T-helper 1 cell treated with Interleukin-12 subunit alpha and Interleukin-12 subunit beta and Interleukin-4 antibody, amounts not matched to agents 30 μg/mL and 1 μg/mL, for 36 hours (primary cell): ENCODE data around the gene NID1.

Source experiments
- H3K27ac Mint-ChIP-seq: one replicate; pipeline ENCODE4 v1.8.0; 2021; ENCODE audit warnings: mild to moderate bottlenecking, mixed read lengths
- H3K27me3 Mint-ChIP-seq: one replicate; pipeline ENCODE4 v1.8.0; 2021; ENCODE audit warnings: low read depth, mixed read lengths
- H3K36me3 Mint-ChIP-seq: one replicate; pipeline ENCODE4 v1.8.0; 2021; ENCODE audit warnings: low read depth, mixed read lengths
- H3K4me1 Mint-ChIP-seq: one replicate; pipeline ENCODE4 v1.8.0; 2021; ENCODE audit warnings: low read depth, mixed read lengths
- H3K4me3 Mint-ChIP-seq: one replicate; pipeline ENCODE4 v1.8.0; 2021; ENCODE audit warnings: mild to moderate bottlenecking, moderate library complexity, mixed read lengths
- H3K9me3 Mint-ChIP-seq: one replicate; pipeline ENCODE4 v1.8.0; 2021; ENCODE audit warnings: mixed read lengths

The NID1 gene

GRCh38 chr1:236065509-236066005 is 667 bp upstream of the NID1 start:
- no peak overlapping the region for H3K27ac Mint-ChIP-seq

GRCh38 chr1:236063919-236064673 is 794 bp downstream of the NID1 start:
- peak overlapping the region; percentile 5 for H3K4me3 Mint-ChIP-seq
- peaks cover 73% of the 10 kb centered on the region for H3K27me3 Mint-ChIP-seq
- H3K9me3 Mint-ChIP-seq, result no peaks in the 10 kb centered on the region
- peaks cover 24% of the 10 kb centered on the region for H3K4me1 Mint-ChIP-seq
- H3K27ac Mint-ChIP-seq, result no peak overlapping the region
- peaks cover 1% of the 10 kb centered on the region for H3K36me3 Mint-ChIP-seq

More at GRCh38 chr1:236065509-236066005, 667 bp upstream of the NID1 start:
- H3K4me3 Mint-ChIP-seq, result peak overlapping the region; percentile 40
- no peaks in the 10 kb centered on the region for H3K9me3 Mint-ChIP-seq
- peaks cover 22% of the 10 kb centered on the region for H3K4me1 Mint-ChIP-seq
- H3K27me3 Mint-ChIP-seq, result peaks cover 69% of the 10 kb centered on the region
- peaks cover 1% of the 10 kb centered on the region for H3K36me3 Mint-ChIP-seq

GRCh38 chr1:236063551-236063918 is 1.4 kb downstream of the NID1 start:
- Mint-ChIP-seq H3K9me3 (no peaks in the 10 kb centered on the region), H3K27me3 (peaks cover 78% of the 10 kb centered on the region), H3K27ac (no peak overlapping the region), H3K4me1 (peaks cover 26% of the 10 kb centered on the region), H3K36me3 (peaks cover 1% of the 10 kb centered on the region), H3K4me3 (peak overlapping the region; percentile 5)

GRCh38 chr1:236060286-236060685 is 4.6 kb downstream of the NID1 start:
- H3K27ac Mint-ChIP-seq, result no peak overlapping the region
- H3K4me1 Mint-ChIP-seq, result peaks cover 9% of the 10 kb centered on the region
- no peak overlapping the region for H3K4me3 Mint-ChIP-seq
- no peaks in the 10 kb centered on the region for H3K36me3 Mint-ChIP-seq
- peaks cover 60% of the 10 kb centered on the region for H3K27me3 Mint-ChIP-seq
- H3K9me3 Mint-ChIP-seq, result no peaks in the 10 kb centered on the region

DNA sequence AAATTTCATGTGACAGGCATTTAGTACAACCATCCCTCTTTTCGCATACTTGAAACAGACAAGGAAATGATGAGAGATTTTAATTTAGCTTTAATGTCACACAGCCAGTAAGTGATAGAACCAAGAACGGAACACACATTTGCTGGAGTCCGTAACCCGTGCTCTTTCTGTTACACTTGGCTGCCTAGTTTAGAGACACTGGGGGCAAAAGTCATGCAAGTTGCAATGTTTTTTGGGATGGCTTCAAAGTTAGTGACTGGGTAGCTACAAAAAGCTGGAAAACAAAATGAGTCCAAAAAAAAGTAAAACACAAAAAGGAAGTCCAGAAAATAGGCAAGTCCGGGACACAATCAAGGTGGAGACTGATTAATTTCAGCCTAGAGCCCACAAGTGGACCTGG is 5.9 kb downstream of the NID1 start:
- Mint-ChIP-seq H3K36me3 (no peaks in the 10 kb centered on the region), H3K4me1 (peaks cover 9% of the 10 kb centered on the region), H3K4me3 (no peak overlapping the region), H3K27ac (no peak overlapping the region), H3K27me3 (peaks cover 56% of the 10 kb centered on the region), H3K9me3 (no peaks in the 10 kb centered on the region)

GRCh38 chr1:236058141-236058934 is 6.6 kb downstream of the NID1 start:
- peaks cover 3% of the 10 kb centered on the region for H3K9me3 Mint-ChIP-seq
- no peak overlapping the region for H3K27ac Mint-ChIP-seq
- peaks cover 9% of the 10 kb centered on the region for H3K4me1 Mint-ChIP-seq
- peaks cover 55% of the 10 kb centered on the region for H3K27me3 Mint-ChIP-seq
- no peak overlapping the region for H3K4me3 Mint-ChIP-seq
- H3K36me3 Mint-ChIP-seq, result no peaks in the 10 kb centered on the region

GRCh38 chr1:236057546-236057945 is 7.3 kb downstream of the NID1 start:
- Mint-ChIP-seq H3K9me3 (peaks cover 6% of the 10 kb centered on the region), H3K27me3 (peaks cover 59% of the 10 kb centered on the region), H3K4me1 (peaks cover 9% of the 10 kb centered on the region), H3K27ac (no peak overlapping the region), H3K4me3 (no peak overlapping the region), H3K36me3 (no peaks in the 10 kb centered on the region)

- Mint-ChIP-seq H3K4me3 (no peak overlapping the region), H3K4me1 (no peaks in the 10 kb centered on the region), H3K27ac (no peak overlapping the region), H3K36me3 (no peaks in the 10 kb centered on the region), H3K9me3 (peaks cover 6% of the 10 kb centered on the region), H3K27me3 (peaks cover 36% of the 10 kb centered on the region)
Observed at GRCh38 chr1:236052232-236052993, 12.5 kb downstream of the NID1 start.

DNA sequence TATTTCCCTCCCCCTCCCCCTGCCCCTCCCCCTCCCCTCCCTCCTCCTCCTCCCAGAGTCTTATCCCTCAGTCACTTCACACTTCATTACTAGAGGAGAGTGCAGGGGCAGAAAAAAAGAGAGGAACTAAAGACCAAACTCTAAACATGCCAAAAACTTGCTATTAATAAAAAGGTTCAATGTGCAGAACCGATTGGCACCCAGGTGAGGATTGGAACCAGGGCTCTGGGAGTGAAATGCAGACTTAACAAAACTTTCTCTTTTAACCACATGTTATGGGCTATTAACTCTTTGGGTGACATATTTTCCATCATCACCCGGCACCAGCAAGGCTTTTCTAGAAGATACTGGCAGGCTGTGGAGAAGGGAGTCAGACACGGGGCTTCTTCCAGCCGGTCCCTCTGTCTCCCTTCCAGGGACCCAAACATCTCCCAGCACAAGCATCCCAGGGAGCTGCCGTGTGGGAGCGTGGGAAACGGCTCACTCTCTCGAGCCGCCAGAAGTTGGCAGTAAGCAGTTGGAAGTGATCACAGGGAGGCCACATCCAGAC is 13.6 kb downstream of the NID1 start:
- Mint-ChIP-seq H3K9me3 (peaks cover 6% of the 10 kb centered on the region), H3K4me3 (no peak overlapping the region), H3K4me1 (no peaks in the 10 kb centered on the region)

GRCh38 chr1:236045771-236046170 is 19.1 kb downstream of the NID1 start:
- no peak overlapping the region for H3K27ac Mint-ChIP-seq
- H3K4me1 Mint-ChIP-seq, result no peaks in the 10 kb centered on the region
- H3K9me3 Mint-ChIP-seq, result peaks cover 5% of the 10 kb centered on the region
- no peaks in the 10 kb centered on the region for H3K36me3 Mint-ChIP-seq
- peaks cover 21% of the 10 kb centered on the region for H3K27me3 Mint-ChIP-seq
- H3K4me3 Mint-ChIP-seq, result no peak overlapping the region

More for the DNA sequence above, 13.6 kb downstream of the NID1 start:
- peaks cover 32% of the 10 kb centered on the region for H3K27me3 Mint-ChIP-seq
- H3K36me3 Mint-ChIP-seq, result no peaks in the 10 kb centered on the region
- no peak overlapping the region for H3K27ac Mint-ChIP-seq

- no peak overlapping the region for H3K4me3 Mint-ChIP-seq
- H3K27ac Mint-ChIP-seq, result no peak overlapping the region
- no peaks in the 10 kb centered on the region for H3K4me1 Mint-ChIP-seq
- no peaks in the 10 kb centered on the region for H3K36me3 Mint-ChIP-seq
- peaks cover 5% of the 10 kb centered on the region for H3K9me3 Mint-ChIP-seq
- peaks cover 31% of the 10 kb centered on the region for H3K27me3 Mint-ChIP-seq
Observed at GRCh38 chr1:236044341-236044740, 20.5 kb downstream of the NID1 start.

DNA sequence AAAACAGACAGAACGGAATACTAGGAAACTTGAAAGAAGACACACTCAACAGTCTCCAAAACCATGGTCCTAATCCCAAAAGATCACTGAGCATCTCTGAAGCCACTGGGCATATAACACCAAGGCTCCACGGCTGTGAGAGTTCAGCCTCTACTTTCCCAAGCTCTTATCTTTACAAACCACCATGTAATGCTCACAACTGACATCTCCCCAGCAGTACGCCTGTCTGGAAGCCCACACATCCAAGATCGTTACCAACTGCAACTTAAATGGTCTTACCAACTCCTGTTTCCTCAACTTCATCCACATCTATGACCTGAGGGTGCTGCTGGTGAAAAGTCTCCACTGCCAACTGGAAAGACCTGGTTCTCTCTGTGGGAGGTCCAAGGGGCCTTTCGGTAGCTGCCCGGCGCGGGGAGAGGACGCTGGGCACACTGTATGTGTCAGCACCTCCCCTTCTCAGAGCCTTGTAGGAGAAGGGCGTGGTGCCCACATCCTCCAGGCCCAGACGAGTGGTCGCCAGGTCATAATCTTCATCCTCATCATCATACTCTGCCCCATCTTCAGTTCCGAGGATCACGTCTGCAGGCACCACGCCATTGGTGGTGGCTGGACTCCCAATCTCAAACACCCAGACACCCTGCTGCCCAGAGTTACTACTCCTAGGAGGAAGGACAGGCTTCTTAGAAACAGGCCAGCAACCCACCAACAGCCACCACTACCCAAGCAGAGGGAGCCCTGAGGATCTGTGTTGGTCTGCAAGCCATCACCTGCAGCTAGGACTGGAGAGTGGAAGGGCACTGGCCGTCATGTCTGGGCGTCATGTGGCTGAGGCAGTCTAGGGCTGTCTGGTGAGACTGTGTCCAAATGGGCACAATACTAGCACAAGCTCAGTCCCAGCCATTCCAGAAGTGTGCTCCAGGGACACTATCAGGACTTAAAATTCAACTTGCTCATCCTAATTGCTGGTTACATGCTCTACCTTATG is 23.0 kb downstream of the NID1 start:
- no peaks in the 10 kb centered on the region for H3K36me3 Mint-ChIP-seq
- peaks cover 29% of the 10 kb centered on the region for H3K27me3 Mint-ChIP-seq

More for the DNA sequence above, 23.0 kb downstream of the NID1 start:
- no peak overlapping the region for H3K27ac Mint-ChIP-seq
- no peaks in the 10 kb centered on the region for H3K4me1 Mint-ChIP-seq
- H3K4me3 Mint-ChIP-seq, result no peak overlapping the region
- H3K9me3 Mint-ChIP-seq, result peaks cover 5% of the 10 kb centered on the region
